Neutrophil (primary cell): Measurements from ENCODE around the gene SPEM2.

Experiments used
- H3K27ac ChIP-seq: fragments of 200-600 bp; sonication (generic); 2 replicates; pipeline ENCODE4 v1.5.1; 2016; ENCODE audit warnings: mild to moderate bottlenecking, moderate library complexity
- H3K27me3 ChIP-seq: fragments of 200-600 bp; sonication (generic); 2 replicates; pipeline ENCODE4 v1.6.0; 2016; ENCODE audit warnings: mild to moderate bottlenecking
- H3K36me3 ChIP-seq: fragments of 200-600 bp; sonication (generic); 2 replicates; pipeline ENCODE4 v1.5.1; 2017
- H3K4me1 ChIP-seq, 2 experiments: fragments of 200-600 bp in 1 of 2; sonication (generic) in 1 of 2; 1 replicate in 1 of 2; 2 replicates in 1 of 2; pipeline versions ENCODE4 v1.5.1 to v1.6.1; 2013 to 2016; ENCODE audit warnings: low read depth in 1 of 2, low read length in 1 of 2, mild to moderate bottlenecking in 1 of 2, moderate library complexity in 1 of 2; ENCODE audit not compliant: control insufficient read depth in 1 of 2, insufficient read depth in 1 of 2
- H3K4me3 ChIP-seq, 2 experiments: fragments of 200-600 bp in 1 of 2; sonication (generic) in 1 of 2; 1 replicate in 1 of 2; 2 replicates in 1 of 2; pipeline ENCODE4 v1.5.1; 2013 to 2016; ENCODE audit warnings: low read depth in 1 of 2, low read length in 1 of 2, mild to moderate bottlenecking in 1 of 2, moderate library complexity in 1 of 2
- H3K9me3 ChIP-seq: fragments of 200-600 bp; sonication (generic); 2 replicates; pipeline ENCODE4 v1.5.1; 2016
- CTCF ChIP-seq: fragments of 200-600 bp; sonication (generic); IDR thresholded peaks from 2 replicates; pipeline ENCODE4 v1.5.1; 2016; ENCODE audit warnings: antibody characterized with exemption

Gene SPEM2

DNA sequence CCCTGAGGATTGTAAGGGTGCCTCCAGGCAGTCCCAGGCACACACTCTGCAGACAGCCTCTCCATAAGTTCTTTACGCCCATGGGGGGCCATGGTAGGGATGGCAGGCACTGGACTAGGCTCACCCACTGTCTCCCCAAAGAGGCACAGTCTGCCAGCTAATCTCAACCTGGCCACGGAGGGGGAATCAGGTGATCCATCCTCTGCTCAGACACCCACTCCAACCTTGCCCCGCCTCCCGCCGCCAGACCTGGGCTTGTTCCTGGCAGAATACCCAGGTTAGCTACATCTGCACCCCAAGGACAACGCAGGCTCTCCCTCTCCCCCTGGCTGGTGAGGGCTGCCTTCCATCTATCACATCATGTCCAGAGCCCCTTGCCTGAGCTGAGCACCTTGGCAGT, 16.6 kb upstream of the SPEM2 start:
- H3K27me3 ChIP-seq = peaks cover 73% of the 10 kb centered on the region
- no peak for TF ChIP-seq CTCF
- H3K9me3 ChIP-seq = no peaks in the 10 kb centered on the region
- H3K4me1 ChIP-seq = peaks cover 4 to 17% of the 10 kb centered on the region in 2 experiments
- no peak overlapping the region for H3K4me3 ChIP-seq
- no peaks in the 10 kb centered on the region for H3K36me3 ChIP-seq
- no peak overlapping the region for H3K27ac ChIP-seq

GRCh38 chr17:7409716-7410115, 15.7 kb upstream of the SPEM2 start:
- H3K4me1 ChIP-seq = peaks cover 4 to 8% of the 10 kb centered on the region in 2 experiments
- no peak overlapping the region for H3K4me3 ChIP-seq
- H3K27me3 ChIP-seq = peaks cover 68% of the 10 kb centered on the region
- H3K27ac ChIP-seq = no peak overlapping the region
- TF ChIP-seq CTCF = no peak
- H3K9me3 ChIP-seq = no peaks in the 10 kb centered on the region
- H3K36me3 ChIP-seq = no peaks in the 10 kb centered on the region

GRCh38 chr17:7410634-7411426, 14.6 kb upstream of the SPEM2 start:
- TF ChIP-seq CTCF = no peak
- no peaks in the 10 kb centered on the region for H3K36me3 ChIP-seq
- no peak overlapping the region for H3K27ac ChIP-seq
- H3K27me3 ChIP-seq = peaks cover 57% of the 10 kb centered on the region
- H3K4me3 ChIP-seq = no peak overlapping the region
- no peaks in the 10 kb centered on the region for H3K4me1 ChIP-seq
- no peaks in the 10 kb centered on the region for H3K9me3 ChIP-seq

GRCh38 chr17:7411427-7411750, 14.0 kb upstream of the SPEM2 start:
- Histone ChIP-seq H3K27ac (no peak overlapping the region), H3K4me3 (no peak overlapping the region), H3K27me3 (peaks cover 51% of the 10 kb centered on the region), H3K4me1 (no peaks in the 10 kb centered on the region), H3K9me3 (no peaks in the 10 kb centered on the region), H3K36me3 (no peaks in the 10 kb centered on the region)
- TF ChIP-seq CTCF = no peak

DNA sequence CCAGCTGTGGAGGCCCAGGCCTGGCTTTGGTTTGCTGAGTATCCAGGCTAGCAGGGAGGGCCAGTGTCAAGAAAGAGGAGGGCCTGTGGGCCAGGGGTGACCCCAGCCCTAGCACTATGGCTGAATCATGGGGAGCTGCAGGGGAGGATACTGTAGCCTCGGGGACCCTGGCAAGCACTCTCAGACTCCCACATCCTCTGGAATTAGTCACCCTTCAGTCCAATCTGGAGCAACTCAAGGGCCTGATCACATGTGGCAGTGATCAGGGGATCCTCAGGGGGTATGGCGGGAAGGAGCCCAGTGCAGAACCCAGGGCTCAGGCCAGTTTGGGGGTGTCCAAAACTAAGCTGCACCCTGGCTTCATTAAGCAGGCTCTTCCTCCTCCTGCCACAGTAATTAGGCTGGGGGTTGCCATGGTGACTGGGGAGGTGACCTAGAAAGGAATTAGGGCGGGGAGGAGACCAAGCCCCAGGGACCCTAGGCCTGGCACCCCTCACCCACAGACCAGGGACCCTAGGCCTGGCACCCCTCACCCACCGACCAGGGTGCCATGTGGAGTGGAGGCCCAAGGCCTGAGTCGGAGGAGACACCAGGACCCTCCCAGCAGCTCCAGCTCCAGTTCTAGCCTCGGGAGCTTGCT, 11.9 kb upstream of the SPEM2 start:
- Histone ChIP-seq H3K4me1 (no peaks in the 10 kb centered on the region), H3K27ac (no peak overlapping the region), H3K4me3 (no peak overlapping the region), H3K27me3 (peaks cover 30% of the 10 kb centered on the region), H3K9me3 (no peaks in the 10 kb centered on the region), H3K36me3 (no peaks in the 10 kb centered on the region)
- no peak for TF ChIP-seq CTCF
